ENCODE data around the gene CEP112. TPM values are rescaled to one million over a fixed set of nuclear protein-coding genes. Genes with fewer than 3 reads are reported as not detected.
A peak's percentile ranks its signal among the peaks of the same experiment; 100 is the strongest.

The CEP112 gene
- total RNA-seq, 1 donor from 2014 or later: 21.8 TPM

GRCh38 chr17:66021757-66022156 is 170.2 kb downstream of the CEP112 start:
- Mint-ChIP-seq H3K27ac (ENCODE audit: unreplicated experiment) (no peak overlapping the region), H3K4me3 (ENCODE audit: unreplicated experiment) (no peak overlapping the region), H3K27me3 (ENCODE audit: low read depth) (no peaks in the 10 kb centered on the region), H3K36me3 (ENCODE audit: low read depth) (peaks cover 28% of the 10 kb centered on the region), H3K9me3 (ENCODE audit: low read depth) (peaks cover 24% of the 10 kb centered on the region), H3K4me1 (ENCODE audit: low read depth) (no peaks in the 10 kb centered on the region)
- TF ChIP-seq CTCF (IDR thresholded peaks at IDR 0.05): peak; percentile 16
- no peak for DNase-seq (ENCODE audit: low spot score)

- DNase-seq (ENCODE audit: low spot score): no peak
- H3K27ac Mint-ChIP-seq (ENCODE audit: unreplicated experiment): no peak overlapping the region
- no peak for TF ChIP-seq CTCF (IDR thresholded peaks at IDR 0.05)
- H3K4me1 Mint-ChIP-seq (ENCODE audit: low read depth): no peaks in the 10 kb centered on the region
- H3K9me3 Mint-ChIP-seq (ENCODE audit: low read depth): peaks cover 9% of the 10 kb centered on the region
- H3K27me3 Mint-ChIP-seq (ENCODE audit: low read depth): no peaks in the 10 kb centered on the region
- H3K4me3 Mint-ChIP-seq (ENCODE audit: unreplicated experiment): no peak overlapping the region
- H3K36me3 Mint-ChIP-seq (ENCODE audit: low read depth): peaks cover 17% of the 10 kb centered on the region
These were observed 173.1 kb downstream of the CEP112 start for GRCh38 chr17:66018786-66019185.

GRCh38 chr17:66016231-66016630 is 175.7 kb downstream of the CEP112 start:
- H3K4me1 Mint-ChIP-seq (ENCODE audit: low read depth): no peaks in the 10 kb centered on the region

GRCh38 chr17:66008680-66009079 is 183.3 kb downstream of the CEP112 start:
- no peak overlapping the region for H3K4me3 Mint-ChIP-seq (ENCODE audit: unreplicated experiment)
- no peak for TF ChIP-seq CTCF (IDR thresholded peaks at IDR 0.05)
- no peak overlapping the region for H3K27ac Mint-ChIP-seq (ENCODE audit: unreplicated experiment)
- no peaks in the 10 kb centered on the region for H3K27me3 Mint-ChIP-seq (ENCODE audit: low read depth)
- peaks cover 26% of the 10 kb centered on the region for H3K9me3 Mint-ChIP-seq (ENCODE audit: low read depth)
- no peaks in the 10 kb centered on the region for H3K4me1 Mint-ChIP-seq (ENCODE audit: low read depth)
- DNase-seq (ENCODE audit: low spot score): no peak
- peaks cover 8% of the 10 kb centered on the region for H3K36me3 Mint-ChIP-seq (ENCODE audit: low read depth)

More at GRCh38 chr17:66016231-66016630, 175.7 kb downstream of the CEP112 start:
- DNase-seq (ENCODE audit: low spot score): no peak
- H3K9me3 Mint-ChIP-seq (ENCODE audit: low read depth): peaks cover under 1% of the 10 kb centered on the region
- TF ChIP-seq CTCF (IDR thresholded peaks at IDR 0.05): no peak
- no peaks in the 10 kb centered on the region for H3K27me3 Mint-ChIP-seq (ENCODE audit: low read depth)
- peaks cover 4% of the 10 kb centered on the region for H3K36me3 Mint-ChIP-seq (ENCODE audit: low read depth)
- no peak overlapping the region for H3K27ac Mint-ChIP-seq (ENCODE audit: unreplicated experiment)
- H3K4me3 Mint-ChIP-seq (ENCODE audit: unreplicated experiment): no peak overlapping the region

- Mint-ChIP-seq H3K27me3 (ENCODE audit: low read depth) (no peaks in the 10 kb centered on the region), H3K36me3 (ENCODE audit: low read depth) (peaks cover 8% of the 10 kb centered on the region), H3K4me3 (ENCODE audit: unreplicated experiment) (no peak overlapping the region), H3K4me1 (ENCODE audit: low read depth) (peaks cover 7% of the 10 kb centered on the region), H3K9me3 (ENCODE audit: low read depth) (peaks cover 26% of the 10 kb centered on the region), H3K27ac (ENCODE audit: unreplicated experiment) (no peak overlapping the region)
- no peak for DNase-seq (ENCODE audit: low spot score)
- TF ChIP-seq CTCF (IDR thresholded peaks at IDR 0.05): no peak
These were observed 185.3 kb downstream of the CEP112 start for GRCh38 chr17:66006654-66007053.
